Astrocyte (in vitro differentiated cells and primary cell): Measurements from ENCODE around the gene PIK3C2G.

ENCODE experiments used
- EZH2 ChIP-seq: IDR thresholded peaks from 2 replicates; pipeline ENCODE4 v1.6.1; 2012; ENCODE audit warnings: mild to moderate bottlenecking, low read length, inconsistent platforms; ENCODE audit not compliant: insufficient read depth
- TF ChIP-seq, protein P1 (sequence below): IDR thresholded peaks from 2 replicates; pipeline ENCODE4 v1.5.1; 2011; ENCODE audit warnings: low read depth, mild to moderate bottlenecking, inconsistent platforms, low read length, moderate library complexity; ENCODE audit not compliant: insufficient read depth

DNA sequence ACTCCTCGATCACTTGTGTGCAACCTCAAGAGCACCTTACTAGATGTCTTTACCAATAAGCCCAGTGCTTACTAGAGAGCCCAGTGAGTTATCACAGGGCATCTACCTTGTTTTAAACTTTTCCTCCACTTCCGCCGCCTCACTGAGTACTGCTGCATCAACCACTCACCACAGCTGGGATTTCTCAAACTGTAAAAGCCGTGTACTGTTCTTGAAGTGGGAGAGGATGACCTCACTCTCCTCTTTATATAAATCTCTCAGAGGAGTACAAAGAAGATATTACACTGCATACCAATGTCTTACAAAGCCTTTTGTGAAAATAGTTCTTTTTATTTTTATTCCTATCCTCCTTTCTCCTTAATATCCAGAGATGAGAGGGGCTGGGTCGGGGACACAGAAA, 382.4 kb downstream of the PIK3C2G start:
- TF ChIP-seq, protein P1, sequence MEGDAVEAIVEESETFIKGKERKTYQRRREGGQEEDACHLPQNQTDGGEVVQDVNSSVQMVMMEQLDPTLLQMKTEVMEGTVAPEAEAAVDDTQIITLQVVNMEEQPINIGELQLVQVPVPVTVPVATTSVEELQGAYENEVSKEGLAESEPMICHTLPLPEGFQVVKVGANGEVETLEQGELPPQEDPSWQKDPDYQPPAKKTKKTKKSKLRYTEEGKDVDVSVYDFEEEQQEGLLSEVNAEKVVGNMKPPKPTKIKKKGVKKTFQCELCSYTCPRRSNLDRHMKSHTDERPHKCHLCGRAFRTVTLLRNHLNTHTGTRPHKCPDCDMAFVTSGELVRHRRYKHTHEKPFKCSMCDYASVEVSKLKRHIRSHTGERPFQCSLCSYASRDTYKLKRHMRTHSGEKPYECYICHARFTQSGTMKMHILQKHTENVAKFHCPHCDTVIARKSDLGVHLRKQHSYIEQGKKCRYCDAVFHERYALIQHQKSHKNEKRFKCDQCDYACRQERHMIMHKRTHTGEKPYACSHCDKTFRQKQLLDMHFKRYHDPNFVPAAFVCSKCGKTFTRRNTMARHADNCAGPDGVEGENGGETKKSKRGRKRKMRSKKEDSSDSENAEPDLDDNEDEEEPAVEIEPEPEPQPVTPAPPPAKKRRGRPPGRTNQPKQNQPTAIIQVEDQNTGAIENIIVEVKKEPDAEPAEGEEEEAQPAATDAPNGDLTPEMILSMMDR = no peak
- TF ChIP-seq EZH2 = no peak
